GM19397 (cell line): ENCODE results near the gene MUTYH.
"Not testable (repeated sequence)": the region's sequence is repeated elsewhere in the genome, so short reads cannot be mapped to it uniquely, and the experiment has no call there.

Source experiments
- ATAC-seq: cut with Tn5 transposase; IDR thresholded peaks from one replicate; pipeline ENCODE4 v1.9.1; 2021; ENCODE audit warnings: mild to moderate bottlenecking, moderate library complexity; ENCODE audit not compliant: unreplicated experiment

MUTYH gene

DNA sequence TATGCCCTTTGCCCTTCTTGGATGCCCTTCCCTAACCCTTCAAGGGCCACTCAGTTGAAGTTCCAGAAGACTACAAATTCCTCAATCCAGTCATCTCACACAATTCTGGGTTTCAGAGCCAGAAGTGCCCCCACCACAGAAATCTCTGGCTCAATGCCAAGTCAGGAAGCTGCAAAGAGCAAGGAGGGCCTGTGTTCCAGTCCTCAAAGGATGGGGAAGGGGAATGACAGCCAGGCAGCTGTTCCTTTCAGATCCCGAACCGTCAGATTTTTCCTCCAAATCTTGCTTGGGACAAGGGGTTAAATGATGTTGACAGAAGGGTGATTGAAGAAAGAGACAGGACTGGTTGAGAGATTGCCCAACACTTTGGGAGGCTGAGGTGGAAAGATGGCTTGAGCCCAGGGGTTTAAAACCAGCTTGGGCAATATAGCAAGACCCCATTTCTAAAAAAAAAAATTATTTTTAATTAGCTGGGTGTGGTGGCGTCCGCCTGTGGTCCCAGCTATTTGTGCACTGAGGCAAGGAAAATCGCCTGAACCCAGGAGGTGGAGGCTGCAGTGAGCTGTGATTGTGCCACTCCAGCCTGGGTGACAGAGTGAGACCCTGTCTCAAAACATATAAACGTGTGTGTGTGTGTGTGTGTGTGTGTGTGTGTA is 14.3 kb downstream of the MUTYH start:
- ATAC-seq = no peak

DNA sequence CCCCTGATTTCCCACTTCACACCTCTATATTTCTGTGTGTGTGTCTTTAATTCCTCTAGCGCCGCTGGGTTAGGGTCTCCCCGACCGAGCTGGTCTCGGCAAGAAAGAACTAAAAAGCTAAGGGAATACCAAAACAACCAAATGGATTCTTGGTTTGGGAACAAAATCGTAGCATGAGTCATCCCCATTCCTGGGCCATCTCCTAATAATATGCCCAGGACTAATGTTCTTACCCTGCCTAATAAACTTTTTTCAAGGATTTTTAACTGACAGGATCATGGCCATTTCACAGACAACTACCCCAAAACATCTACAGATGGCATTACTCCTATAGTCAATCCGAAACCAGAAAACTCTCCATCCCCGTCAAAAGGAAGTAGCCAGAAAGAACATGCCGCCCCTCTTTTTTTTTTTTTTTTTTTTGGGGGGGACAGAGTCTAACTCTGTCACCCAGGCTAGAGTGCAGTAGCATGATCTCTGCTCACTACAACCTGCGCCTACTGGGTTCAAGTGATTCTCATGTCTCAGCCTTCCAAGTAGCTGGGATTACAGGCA is 17.7 kb downstream of the MUTYH start:
- ATAC-seq = no peak

DNA sequence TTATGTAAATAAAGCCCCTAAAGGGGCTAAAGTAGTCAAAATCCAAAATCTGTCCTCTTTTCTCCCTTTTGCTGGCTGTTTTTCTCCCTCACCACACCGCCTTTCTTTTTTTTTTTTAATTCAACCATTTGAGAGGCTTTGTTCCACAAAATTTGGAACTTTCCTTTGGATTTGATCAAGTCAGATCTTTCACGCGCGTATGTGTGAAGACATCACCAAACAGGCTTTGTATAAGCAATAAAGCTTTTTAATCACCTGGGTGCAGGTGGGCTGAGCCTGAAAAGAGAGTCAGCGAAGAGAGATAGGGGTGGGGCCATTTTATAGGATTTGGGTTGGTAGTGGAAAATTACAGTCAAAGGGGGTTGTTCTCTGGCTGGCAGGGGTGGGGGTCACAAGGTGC is 18.8 kb downstream of the MUTYH start:
- ATAC-seq = no peak

DNA sequence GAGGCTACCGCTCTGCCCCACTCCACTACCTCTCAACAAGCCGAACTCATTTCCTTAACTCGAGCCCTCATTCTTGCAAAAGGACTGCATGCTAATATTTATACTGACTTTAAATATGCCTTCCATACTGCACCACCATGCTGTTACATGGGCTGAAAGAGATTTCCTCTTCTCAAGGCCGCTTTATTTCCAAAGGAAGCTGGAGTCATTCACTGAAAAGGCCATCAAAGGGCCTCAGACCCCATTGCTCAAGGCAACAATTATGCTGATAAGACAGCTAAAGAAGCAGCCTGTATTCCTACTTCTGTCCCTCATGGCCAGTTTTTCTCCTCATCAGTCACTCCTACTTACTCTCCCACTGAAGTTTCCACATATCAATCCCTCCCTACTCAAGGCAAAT is 20.5 kb downstream of the MUTYH start:
- ATAC-seq = no peak

DNA sequence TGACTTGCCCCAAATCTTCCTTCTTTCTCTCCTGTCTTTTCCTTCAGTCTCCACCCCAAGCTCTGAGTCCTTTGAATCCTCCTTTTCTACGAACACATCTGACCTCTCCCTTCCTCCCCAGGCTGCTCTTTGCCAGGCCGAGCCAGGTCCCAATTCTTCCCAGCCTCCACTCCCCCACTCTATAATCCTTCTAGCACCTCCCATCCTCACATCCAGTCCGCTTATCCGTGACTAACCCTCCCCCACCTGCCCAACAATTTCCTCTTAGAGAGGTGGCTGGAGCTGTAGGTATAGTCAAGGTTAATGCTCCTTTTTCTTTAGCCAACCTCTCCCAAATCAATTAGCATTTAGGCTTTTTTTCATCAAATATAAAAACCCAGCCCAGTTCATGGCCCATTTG is 23.1 kb downstream of the MUTYH start:
- ATAC-seq = no peak

DNA sequence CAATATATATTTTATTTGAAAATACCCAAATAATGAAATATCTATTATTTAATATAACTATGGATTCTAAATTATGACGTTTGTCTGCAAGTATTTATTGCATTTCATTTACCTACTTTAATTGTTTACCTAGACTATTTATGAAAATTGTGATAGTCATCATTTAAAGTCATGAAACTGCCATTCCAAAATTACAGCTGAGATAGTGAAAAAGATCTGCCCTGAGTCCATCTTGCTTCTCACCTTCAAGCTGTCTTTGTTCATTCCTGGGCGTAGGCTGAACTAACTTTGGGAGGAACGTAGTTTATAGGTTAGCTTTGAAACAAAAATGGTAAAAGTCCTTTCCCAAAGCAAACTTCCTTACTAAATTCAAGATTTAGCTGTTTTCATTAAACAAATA is 26.0 kb downstream of the MUTYH start:
- ATAC-seq = no peak

DNA sequence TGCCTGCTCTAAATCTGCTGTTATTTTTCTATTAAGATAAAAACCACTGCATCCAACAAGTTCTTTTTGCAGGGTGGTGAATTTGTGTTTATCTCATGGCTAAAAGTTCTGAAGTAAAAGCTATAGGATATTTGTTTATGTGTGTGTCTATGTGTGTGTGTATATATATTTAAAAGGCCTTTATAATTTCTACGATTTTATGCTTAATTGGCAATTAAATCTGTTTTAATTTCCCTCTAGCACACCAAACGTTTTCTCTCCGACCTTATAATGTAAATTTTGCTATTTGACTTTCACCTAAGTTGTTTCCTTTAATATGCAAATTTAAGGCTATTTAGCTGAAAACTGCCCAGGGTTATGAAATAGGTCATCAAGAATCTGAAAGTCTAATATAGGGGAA is 33.3 kb downstream of the MUTYH start:
- no peak for ATAC-seq

DNA sequence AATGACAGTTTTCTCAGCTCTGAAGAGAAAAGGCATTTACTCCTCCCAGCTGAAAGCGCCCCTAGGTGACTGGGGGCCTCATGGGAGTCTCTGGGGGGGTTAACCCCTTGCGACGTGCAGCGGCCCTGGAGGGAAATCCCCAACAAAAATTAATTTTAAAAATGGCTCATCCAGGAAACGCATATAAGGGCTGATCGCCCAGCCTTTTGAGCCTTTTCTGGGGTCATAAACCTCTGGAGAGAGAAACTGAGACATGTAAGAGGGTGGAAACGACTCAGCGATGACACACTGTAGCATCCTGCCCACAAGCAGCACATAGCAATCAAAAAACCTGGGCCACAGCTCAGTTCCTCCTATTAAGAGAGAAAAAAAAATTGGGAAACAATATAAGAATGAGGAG is 33.9 kb downstream of the MUTYH start:
- ATAC-seq = no peak

DNA sequence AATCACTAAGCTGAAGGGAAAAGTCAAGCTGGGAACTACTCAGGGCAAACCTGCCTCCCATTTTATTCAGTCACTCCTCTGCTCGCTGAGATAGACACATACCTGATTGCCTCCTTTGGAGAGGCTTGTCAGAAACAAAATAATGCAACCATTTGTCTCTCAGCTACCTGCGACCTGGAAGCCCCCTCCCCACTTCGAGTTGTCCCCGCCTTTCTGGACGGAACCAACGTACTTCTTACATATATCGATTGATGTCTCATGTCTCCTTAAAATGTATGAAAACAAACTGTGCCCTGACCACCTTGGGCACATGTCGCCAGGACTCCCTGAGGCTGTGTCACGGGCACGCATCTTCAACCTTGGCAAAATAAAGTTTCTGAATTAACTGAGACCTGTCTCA is 35.0 kb downstream of the MUTYH start:
- no peak for ATAC-seq

DNA sequence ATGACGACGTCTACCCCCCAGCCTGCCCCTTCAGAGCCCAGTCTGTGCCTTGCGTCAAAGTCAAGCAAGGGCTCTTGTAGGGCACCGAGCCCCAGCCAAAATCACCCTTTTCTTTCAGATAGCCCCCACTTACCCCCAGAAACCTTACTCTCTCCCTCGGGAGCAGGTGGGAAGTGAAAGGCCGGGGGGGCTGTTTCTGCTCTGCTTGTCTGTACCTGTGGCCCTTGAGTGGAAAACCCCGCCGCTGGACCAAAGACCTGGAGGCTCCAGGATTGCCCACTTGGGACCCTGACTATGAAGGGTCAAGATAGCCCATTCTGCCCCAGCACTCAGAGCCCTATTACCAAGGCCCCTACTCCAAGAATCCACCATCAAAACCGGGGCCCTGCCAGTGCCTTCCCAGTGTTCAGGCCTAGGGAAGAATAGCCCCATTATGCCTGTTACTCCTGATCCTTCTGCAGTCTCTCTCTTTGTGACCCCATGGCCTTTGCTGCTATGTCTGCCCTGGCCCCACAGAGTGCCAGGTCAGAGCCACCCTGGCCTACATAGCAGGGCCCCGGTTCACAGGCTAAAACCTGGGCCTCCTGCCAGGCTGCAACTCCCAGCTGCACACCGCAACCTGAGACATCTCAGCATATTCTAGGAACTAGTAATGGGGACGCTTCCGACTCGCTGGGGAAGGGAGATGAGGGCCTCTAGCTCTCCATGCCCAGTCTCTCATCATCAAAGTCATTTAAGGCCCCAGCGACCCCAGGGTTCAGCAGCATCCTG is 35.7 kb downstream of the MUTYH start:
- peak; percentile 1 for ATAC-seq

DNA sequence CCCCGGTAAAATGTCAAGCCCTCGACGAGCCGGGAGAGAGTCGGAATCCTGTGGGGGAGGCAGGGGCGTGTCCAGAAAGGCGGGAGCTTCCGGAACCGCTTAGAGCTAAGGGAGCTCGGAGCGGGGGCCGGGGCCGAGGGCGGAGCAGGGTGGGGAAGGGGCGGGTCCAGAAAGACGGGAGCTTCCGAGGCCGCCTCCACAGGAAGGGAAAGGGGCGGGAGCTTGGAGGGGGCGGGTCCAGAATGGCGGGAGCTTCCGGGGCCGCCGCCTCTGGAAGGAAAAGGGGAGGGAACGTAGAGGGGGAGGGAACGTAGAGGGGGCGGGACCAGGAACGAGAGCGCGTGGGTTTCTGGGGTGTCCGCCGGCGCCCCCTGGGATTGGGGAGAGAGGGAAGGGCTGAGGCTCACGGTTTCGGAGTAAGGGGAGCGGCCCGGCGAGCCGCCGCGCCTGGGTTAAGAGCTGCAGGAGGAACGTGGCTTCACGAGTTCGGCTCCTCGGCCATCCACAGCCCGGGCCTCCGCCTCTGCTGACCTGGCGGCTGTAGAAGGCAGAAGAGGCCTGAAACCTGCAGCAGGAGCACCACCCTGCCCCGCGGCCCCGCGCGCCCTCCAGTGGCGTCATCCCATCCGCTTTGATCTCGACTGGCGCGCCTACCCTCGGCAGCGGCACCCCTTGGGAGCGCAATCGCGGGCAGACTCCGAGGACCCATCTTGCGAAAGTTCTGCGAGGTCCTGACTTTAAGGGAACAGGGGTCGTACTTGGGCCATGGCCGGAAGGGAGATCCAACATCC is 36.5 kb downstream of the MUTYH start:
- ATAC-seq = peak; percentile 76

DNA sequence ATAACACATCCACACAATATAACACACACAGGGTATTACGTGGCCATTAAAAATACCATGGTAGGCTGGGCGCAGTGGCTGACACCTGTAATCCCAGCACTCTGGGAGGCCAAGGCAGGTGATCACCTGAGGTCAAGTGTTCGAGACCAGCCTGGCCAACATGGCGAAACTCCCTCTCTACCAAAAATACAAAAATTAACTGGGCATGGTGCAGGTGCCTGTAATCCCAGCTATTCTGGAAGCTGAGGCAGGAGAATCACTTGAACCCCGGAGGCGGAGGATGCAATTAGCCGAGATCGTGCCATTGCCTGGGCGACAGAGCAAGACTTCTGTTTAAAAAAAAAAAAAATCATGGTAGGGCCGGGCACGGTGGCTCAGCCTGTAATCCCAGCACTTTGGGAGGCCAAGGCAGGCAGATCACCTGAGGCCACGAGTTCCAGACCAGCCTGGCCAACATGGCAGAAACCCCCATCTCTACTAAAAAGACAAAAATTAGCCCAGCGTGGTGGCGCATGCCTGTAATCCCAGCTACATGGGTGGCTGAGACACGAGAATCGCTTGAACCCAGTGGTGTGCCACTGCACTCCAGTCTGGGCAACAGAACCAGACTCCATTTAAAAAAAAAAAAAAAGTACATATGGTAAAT is 37.6 kb downstream of the MUTYH start:
- no peak for ATAC-seq

DNA sequence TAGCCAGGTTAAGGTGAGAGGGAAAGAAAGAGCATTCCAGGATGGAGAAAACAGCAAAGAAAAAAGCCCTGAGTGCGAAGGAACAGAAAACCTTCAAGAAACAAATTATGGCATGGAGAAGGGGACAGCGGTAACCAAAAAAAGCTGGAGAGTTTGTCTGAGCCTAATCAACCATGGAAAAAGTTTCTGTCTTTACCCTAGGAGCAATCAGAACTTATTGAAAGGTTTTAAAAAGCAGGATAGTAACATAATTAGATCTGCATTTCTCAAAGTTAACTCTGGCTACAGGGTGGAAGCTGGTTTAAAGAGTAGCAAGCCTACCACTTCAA is 39.6 kb downstream of the MUTYH start:
- no peak for ATAC-seq

DNA sequence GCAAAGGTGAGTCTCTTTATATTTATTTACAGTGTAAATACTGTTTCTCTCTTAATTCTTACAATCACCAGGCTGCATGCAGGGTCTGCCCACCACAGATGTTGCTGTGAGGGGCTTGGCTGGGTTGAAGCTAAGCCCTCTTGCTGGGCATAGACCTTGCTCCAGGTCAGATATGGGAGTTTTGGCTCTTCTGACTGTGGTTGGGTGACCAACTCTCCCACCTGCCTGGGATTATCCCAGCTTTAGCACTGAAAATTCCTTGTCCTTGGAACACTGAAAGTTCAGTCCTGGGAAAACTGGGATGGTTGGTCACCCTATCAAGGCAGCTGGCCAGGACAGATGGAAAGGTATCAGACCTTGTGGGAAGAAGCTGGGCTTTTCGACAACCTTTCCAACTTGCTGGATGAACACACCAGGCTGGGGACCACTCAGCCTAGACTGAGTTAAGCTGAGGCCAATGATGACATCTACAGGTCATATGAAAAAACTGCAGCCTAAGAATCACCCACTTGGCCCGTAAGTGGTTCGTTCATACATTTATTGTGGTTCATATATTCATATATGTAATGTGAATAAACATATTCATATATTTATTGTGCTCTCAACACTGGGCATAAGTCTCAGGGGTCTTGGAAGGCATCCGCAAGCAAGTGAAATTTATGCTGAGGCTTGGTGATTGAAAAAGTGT is 40.1 kb downstream of the MUTYH start:
- no peak for ATAC-seq

DNA sequence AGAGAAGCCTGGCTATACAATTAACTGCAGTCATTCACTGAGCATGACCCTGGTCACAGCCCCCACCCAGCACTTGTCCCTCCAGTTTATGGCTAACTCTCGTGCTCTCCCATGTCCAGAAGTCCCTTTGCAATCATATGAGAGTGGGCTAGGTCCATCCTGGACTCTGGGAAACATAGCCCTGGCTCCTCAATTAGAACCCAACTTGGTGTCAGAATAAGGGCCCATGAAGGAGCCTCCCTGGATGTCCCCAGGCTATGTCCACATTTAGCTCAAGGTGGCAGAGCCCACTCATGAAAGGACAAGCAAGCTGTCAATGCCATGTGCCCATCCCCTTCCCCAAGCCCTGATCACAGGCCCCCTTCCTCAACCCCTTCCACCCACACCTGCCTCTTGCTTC is 40.9 kb downstream of the MUTYH start:
- ATAC-seq = no peak

DNA sequence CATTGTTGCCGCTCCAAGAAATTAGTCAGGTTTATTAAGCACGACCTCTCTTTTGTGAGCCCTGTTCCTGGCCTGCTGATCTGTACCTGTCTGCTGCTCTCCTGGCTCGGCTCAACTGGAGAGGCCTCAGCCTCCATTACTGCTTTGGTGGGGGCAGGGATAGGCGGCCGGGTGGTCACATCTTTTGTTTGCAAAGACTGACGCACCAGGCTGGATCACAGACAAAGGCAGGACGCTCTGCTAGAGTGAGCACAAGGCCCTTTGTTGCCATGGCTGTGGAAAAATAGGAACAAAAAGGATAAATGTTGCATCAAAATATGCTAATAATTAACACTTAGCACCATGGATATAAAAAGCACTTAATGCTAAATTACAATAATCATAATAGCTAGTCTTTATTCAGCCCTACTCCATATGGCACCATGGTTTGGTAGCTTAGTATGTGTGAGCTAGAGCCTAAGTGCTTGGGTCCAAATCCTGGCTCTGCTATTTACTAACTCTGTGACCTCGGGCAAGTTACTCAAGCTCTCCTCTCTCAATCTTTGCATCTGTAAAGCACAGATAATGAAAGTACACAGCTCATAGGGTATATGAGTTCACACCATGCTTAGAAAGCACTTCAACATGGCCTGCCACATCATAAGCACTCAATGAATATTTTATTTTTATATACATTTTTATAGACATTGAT is 42.4 kb downstream of the MUTYH start:
- no peak for ATAC-seq

DNA sequence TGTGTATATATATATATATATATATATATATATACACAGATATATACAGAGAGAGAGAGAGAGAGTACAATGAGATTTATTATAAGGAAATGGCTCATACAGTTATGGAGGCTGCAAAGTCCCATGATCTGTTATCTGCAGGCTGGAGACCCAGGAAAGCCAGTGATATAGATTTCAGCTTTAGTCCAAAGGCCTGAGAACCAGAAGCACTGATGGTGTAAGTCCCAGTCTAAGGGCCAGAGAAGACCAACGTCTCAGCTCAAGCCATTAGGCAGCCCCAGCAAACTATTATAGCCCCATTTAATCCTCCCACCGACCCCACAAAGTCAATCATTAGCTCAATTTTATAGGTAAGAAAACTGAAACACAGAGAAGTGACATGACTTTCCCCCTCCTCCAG is 48.5 kb downstream of the MUTYH start:
- ATAC-seq = no peak

DNA sequence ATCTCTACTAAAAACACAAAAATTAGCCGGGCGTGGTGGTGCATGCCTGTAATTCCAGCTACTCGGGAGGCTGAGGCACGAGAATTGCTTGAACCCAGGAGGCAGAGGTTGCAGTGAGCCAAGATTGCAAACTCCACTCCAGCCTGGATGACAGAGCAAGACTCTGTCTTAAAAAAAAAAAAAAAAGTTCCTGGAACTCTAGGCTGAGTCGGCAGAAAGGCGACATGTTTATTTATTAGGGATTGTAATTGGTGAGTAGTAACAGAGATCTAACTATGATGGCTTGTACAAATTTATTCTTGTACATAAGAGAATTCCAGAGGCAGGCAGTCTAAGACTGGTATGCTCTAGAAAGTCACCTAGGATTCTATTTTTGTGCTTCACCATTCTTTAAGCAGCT is 49.2 kb downstream of the MUTYH start:
- not testable (repeated sequence) for ATAC-seq

DNA sequence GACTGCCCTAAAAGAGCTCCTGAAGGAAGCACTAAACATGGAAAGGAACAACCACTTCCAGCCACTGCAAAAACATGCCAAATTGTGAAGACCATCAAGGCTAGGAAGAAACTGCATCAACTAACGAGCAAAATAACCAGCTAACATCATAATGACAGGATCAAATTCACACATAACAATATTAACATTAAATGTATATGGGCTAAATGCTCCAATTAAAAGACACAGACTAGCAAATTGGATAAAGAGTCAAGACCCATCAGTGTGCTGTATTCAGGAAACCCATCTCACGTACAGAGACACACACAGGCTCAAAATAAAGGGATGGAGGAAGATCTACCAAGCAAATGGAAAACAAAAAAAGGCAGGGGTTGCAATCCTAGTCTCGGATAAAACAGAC is 53.7 kb downstream of the MUTYH start:
- not testable (repeated sequence) for ATAC-seq

DNA sequence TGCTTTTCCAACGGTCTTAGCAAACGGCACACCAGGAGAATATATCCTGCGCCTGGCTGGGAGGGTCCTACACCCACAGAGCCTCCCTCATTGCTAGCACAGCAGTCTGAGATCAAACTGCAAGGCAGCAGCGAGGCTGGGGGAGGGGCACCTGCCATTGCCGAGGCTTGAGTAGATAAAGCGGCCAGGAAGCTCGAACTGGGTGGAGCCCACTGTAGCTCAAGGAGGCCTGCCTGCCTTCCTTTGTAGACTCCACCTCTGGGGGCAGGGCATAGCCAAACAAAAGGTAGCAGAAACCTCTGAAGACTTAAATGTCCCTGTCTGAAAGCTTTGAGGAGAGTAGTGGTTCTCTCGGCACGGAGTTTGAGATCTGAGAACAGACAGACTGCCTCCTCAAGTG is 55.4 kb downstream of the MUTYH start:
- not testable (repeated sequence) for ATAC-seq
